BLaER1 treated with 17β-estradiol and CSF1 and Interleukin-3, amounts not matched to agents 10 nM and 100 nM (cell line): ENCODE results near the gene MRPL20.
"Not testable (repeated sequence)": the region's sequence is repeated elsewhere in the genome, so short reads cannot be mapped to it uniquely, and the experiment has no call there.

Experiments used
- H3K27ac ChIP-seq, 11 experiments: shearing (Covaris generic); formaldehyde crosslinking; 2 replicates each; pipeline ENCODE4 v1.8.1; 2022
- H3K27me3 ChIP-seq, 11 experiments: shearing (Covaris generic); formaldehyde crosslinking; 2 replicates each; pipeline ENCODE4 v1.8.1; 2022
- H3K36me3 ChIP-seq, 11 experiments: shearing (Covaris generic); formaldehyde crosslinking; 2 replicates each; pipeline ENCODE4 v1.8.1; 2022
- H3K4me1 ChIP-seq, 10 experiments: shearing (Covaris generic); formaldehyde crosslinking; 2 replicates each; pipeline ENCODE4 v1.8.1; 2022
- H3K4me2 ChIP-seq, 11 experiments: shearing (Covaris generic); formaldehyde crosslinking; 2 replicates each; pipeline ENCODE4 v1.8.1; 2022
- H3K4me3 ChIP-seq, 10 experiments: shearing (Covaris generic); formaldehyde crosslinking; 2 replicates each; pipeline ENCODE4 v1.8.1; 2022
- H3K9ac ChIP-seq, 11 experiments: shearing (Covaris generic); formaldehyde crosslinking; 2 replicates each; pipeline ENCODE4 v1.8.1; 2022
- H3K9me3 ChIP-seq, 11 experiments: shearing (Covaris generic); formaldehyde crosslinking; replicated peaks in 1 of 11; 2 replicates each; pipeline ENCODE4 v1.8.1; 2022
- H4K20me1 ChIP-seq, 11 experiments: shearing (Covaris generic); formaldehyde crosslinking; 2 replicates each; pipeline ENCODE4 v1.8.1; 2022
- Cebpa-rat ChIP-seq, 11 experiments: shearing (Covaris generic); IDR thresholded peaks; 2 replicates each; pipeline ENCODE4 v1.8.1; 2022

Gene MRPL20

GRCh38 chr1:1406821-1407635, at the start of gene MRPL20:
Gene MRPL20 (minus strand): TSS chr1:1407293. CDS start chr1:1407217, 76 bp downstream.
- Histone ChIP-seq H3K27ac (peak within 1 kb of the TSS; percentile 76 to 98 (median 93)), H3K27me3 (no peaks in the 10 kb centered on the region), H3K9me3 (peaks cover 7 to 18% (median 13%) of the 10 kb centered on the region in 11 experiments), H4K20me1 (peaks cover 0 to 66% (median 51%) of the 10 kb centered on the region in 11 experiments; a peak in 19 of 22 replicates), H3K4me1 (peaks cover 31 to 62% (median 45%) of the 10 kb centered on the region in 10 experiments), H3K4me2 (peak within 1 kb of the TSS; percentile 92 to 99 (median 97)), H3K36me3 (peaks cover 42 to 77% (median 65%) of the 10 kb centered on the region in 11 experiments), H3K9ac (peak within 1 kb of the TSS; percentile 90 to 99 (median 94)), H3K4me3 (peak within 1 kb of the TSS; percentile 74 to 100 (median 96))
- no peak for TF ChIP-seq Cebpa-rat (IDR thresholded peaks at IDR 0.05)

- H3K9me3 ChIP-seq, H3K4me2 ChIP-seq, H3K4me3 ChIP-seq, H3K36me3 ChIP-seq, H3K27ac ChIP-seq, H3K27me3 ChIP-seq, H3K9ac ChIP-seq, H4K20me1 ChIP-seq: not testable (repeated sequence)
- H3K4me1 ChIP-seq: peaks cover 16 to 37% (median 21%) of the 10 kb centered on the region in 10 experiments
Observed at GRCh38 chr1:1456683-1457255, 49.7 kb upstream of the MRPL20 start.

- not testable (repeated sequence) for H3K27ac ChIP-seq, H4K20me1 ChIP-seq, H3K27me3 ChIP-seq
Observed at GRCh38 chr1:1455934-1456333, 48.8 kb upstream of the MRPL20 start.

GRCh38 chr1:1455366-1455884, 48.3 kb upstream of the MRPL20 start:
- H3K36me3 ChIP-seq: no peaks in the 10 kb centered on the region
- no peak overlapping the region for H3K4me3 ChIP-seq
- H3K27me3 ChIP-seq: peaks cover 0 to 5% (median 0%) of the 10 kb centered on the region in 11 experiments; a peak in 1 of 22 replicates
- peaks cover 3 to 24% (median 8%) of the 10 kb centered on the region in 10 experiments; a peak in 19 of 20 replicates for H3K4me1 ChIP-seq
- H3K27ac ChIP-seq: no peak overlapping the region
- no peak overlapping the region for H3K9ac ChIP-seq
- no peak overlapping the region for H3K4me2 ChIP-seq
- TF ChIP-seq Cebpa-rat (IDR thresholded peaks at IDR 0.05): no peak
- no peaks in the 10 kb centered on the region for H3K9me3 ChIP-seq
- H4K20me1 ChIP-seq: no peaks in the 10 kb centered on the region

More at GRCh38 chr1:1455934-1456333, 48.8 kb upstream of the MRPL20 start:
- not testable (repeated sequence) for H3K9me3 ChIP-seq, H3K4me2 ChIP-seq, H3K4me3 ChIP-seq, H3K36me3 ChIP-seq, H3K9ac ChIP-seq
- H3K4me1 ChIP-seq: peaks cover 8 to 29% (median 13%) of the 10 kb centered on the region in 10 experiments; a peak in 19 of 20 replicates

GRCh38 chr1:1454286-1455056, 47.4 kb upstream of the MRPL20 start:
- H3K4me3 ChIP-seq, H3K27me3 ChIP-seq, H3K36me3 ChIP-seq, H3K27ac ChIP-seq, H3K9me3 ChIP-seq, H3K9ac ChIP-seq, H4K20me1 ChIP-seq: not testable (repeated sequence)
- Histone ChIP-seq H3K4me1 (peaks cover 0 to 14% (median 0%) of the 10 kb centered on the region in 10 experiments; a peak in 8 of 20 replicates), H3K4me2 (peak overlapping the region in 1 of 11 experiments; percentile 15; a peak in 1 of 22 replicates)

GRCh38 chr1:1452882-1453281, 45.8 kb upstream of the MRPL20 start:
- no peak overlapping the region for H3K4me3 ChIP-seq
- H3K9me3 ChIP-seq: no peaks in the 10 kb centered on the region
- no peak overlapping the region for H3K4me2 ChIP-seq
- H4K20me1 ChIP-seq: no peaks in the 10 kb centered on the region
- no peaks in the 10 kb centered on the region for H3K36me3 ChIP-seq
- H3K27me3 ChIP-seq: peaks cover 0 to 16% (median 9%) of the 10 kb centered on the region in 11 experiments; a peak in 10 of 22 replicates
- TF ChIP-seq Cebpa-rat (IDR thresholded peaks at IDR 0.05): no peak
- H3K9ac ChIP-seq: no peak overlapping the region
- H3K27ac ChIP-seq: no peak overlapping the region
- peaks cover 0 to 14% (median 0%) of the 10 kb centered on the region in 10 experiments; a peak in 2 of 20 replicates for H3K4me1 ChIP-seq

GRCh38 chr1:1452365-1452739, 45.3 kb upstream of the MRPL20 start:
- not testable (repeated sequence) for H3K9me3 ChIP-seq, H3K36me3 ChIP-seq, H3K4me2 ChIP-seq, H3K9ac ChIP-seq, H3K27ac ChIP-seq, H3K4me3 ChIP-seq, H4K20me1 ChIP-seq
- H3K4me1 ChIP-seq: peaks cover 0 to 14% (median 0%) of the 10 kb centered on the region in 10 experiments; a peak in 2 of 20 replicates
- H3K27me3 ChIP-seq: peaks cover 0 to 16% (median 9%) of the 10 kb centered on the region in 11 experiments; a peak in 10 of 22 replicates

- H3K4me1 ChIP-seq: peaks cover 0 to 14% (median 0%) of the 10 kb centered on the region in 10 experiments; a peak in 2 of 20 replicates
- TF ChIP-seq Cebpa-rat (IDR thresholded peaks at IDR 0.05): no peak
Observed at GRCh38 chr1:1451696-1452364, 44.7 kb upstream of the MRPL20 start.

GRCh38 chr1:1450616-1451015, 43.5 kb upstream of the MRPL20 start:
- H3K9ac ChIP-seq, H3K4me3 ChIP-seq, H3K4me2 ChIP-seq, H3K9me3 ChIP-seq, H4K20me1 ChIP-seq, H3K36me3 ChIP-seq, H3K27ac ChIP-seq: not testable (repeated sequence)
- H3K4me1 ChIP-seq: peaks cover 0 to 14% (median 0%) of the 10 kb centered on the region in 10 experiments; a peak in 2 of 20 replicates
- peaks cover 0 to 16% (median 9%) of the 10 kb centered on the region in 11 experiments; a peak in 10 of 22 replicates for H3K27me3 ChIP-seq

More at GRCh38 chr1:1451696-1452364, 44.7 kb upstream of the MRPL20 start:
- Histone ChIP-seq H3K4me3 (no peak overlapping the region), H4K20me1 (no peaks in the 10 kb centered on the region), H3K9ac (no peak overlapping the region), H3K36me3 (no peaks in the 10 kb centered on the region), H3K27me3 (peaks cover 0 to 16% (median 9%) of the 10 kb centered on the region in 11 experiments; a peak in 10 of 22 replicates), H3K4me2 (no peak overlapping the region), H3K27ac (no peak overlapping the region), H3K9me3 (no peaks in the 10 kb centered on the region)
